ENCODE measurements around the gene GLT8D1. TPM values are rescaled to one million over a fixed set of nuclear protein-coding genes. Genes with fewer than 3 reads are reported as not detected.
A peak's percentile ranks its signal among the peaks of the same experiment; 100 is the strongest.

Gene GLT8D1
- total and polyA plus RNA-seq, 4 donors: 33.3 to 77.9 (median 56.7) TPM

DNA sequence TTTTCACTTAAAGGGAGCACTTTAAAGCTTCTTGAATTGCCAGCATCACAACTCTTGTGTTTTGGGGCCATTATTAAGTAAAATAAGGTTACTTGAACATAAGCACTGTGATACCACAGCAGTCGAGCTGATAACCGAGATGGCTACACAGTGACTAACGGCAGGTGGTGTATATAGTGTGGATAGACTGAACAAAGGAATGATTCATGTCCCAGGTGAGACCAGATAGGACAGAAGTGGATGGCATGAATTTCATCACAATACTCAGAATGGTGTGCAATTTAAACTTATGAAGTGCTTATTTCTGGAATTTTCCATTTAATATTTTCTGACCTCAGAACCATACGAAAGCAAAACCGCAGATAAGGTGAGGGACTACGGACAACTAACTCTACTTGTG, 60.0 kb downstream of the GLT8D1 start:
- no peak for DNase-seq (ENCODE audit: low spot score)
- Histone ChIP-seq H3K9ac (ENCODE audit: low read depth in 1 of 2, low read length in 2 of 2) (no peak overlapping the region), H3K9me3 (ENCODE audit: control insufficient read depth in 4 of 4, low read length in 3 of 4) (no peaks in the 10 kb centered on the region), H3K4me1 (ENCODE audit: control insufficient read depth in 4 of 4, insufficient read depth in 4 of 4, low read length in 3 of 4) (no peaks in the 10 kb centered on the region), H3K27me3 (ENCODE audit: control insufficient read depth in 4 of 4, insufficient read depth in 4 of 4, low read length in 3 of 4) (no peaks in the 10 kb centered on the region), H3K36me3 (ENCODE audit: control insufficient read depth in 4 of 4, insufficient read depth in 3 of 4, low read depth in 1 of 4, low read length in 3 of 4) (peaks cover 6 to 57% (median 46%) of the 10 kb centered on the region in 4 donors), H3K4me3 (ENCODE audit: low read depth in 1 of 3, low read length in 3 of 3) (no peak overlapping the region), H3K27ac (ENCODE audit: low read depth in 1 of 2, low read length in 2 of 2) (no peak overlapping the region)
- 97% methylated on average over 6 of the region's 6 CpGs for WGBS
- TF ChIP-seq YY1 (IDR thresholded peaks at IDR 0.05) (no peak), FOXA2 (IDR thresholded peaks at IDR 0.05) (no peak), RAD21 (IDR thresholded peaks at IDR 0.05) (no peak), GABPA (IDR thresholded peaks at IDR 0.05 in 1 of 2, conservative IDR thresholded peaks at IDR 0.05 in 1 of 2) (no peak), EGR1 (IDR thresholded peaks at IDR 0.05; ENCODE audit: low read depth in 2 of 2) (no peak), SP1 (IDR thresholded peaks at IDR 0.05) (no peak), ATF3 (IDR thresholded peaks at IDR 0.05) (no peak), FOXA1 (IDR thresholded peaks at IDR 0.05) (no peak), RXRA (IDR thresholded peaks at IDR 0.05) (no peak), NR2F2 (IDR thresholded peaks at IDR 0.05) (no peak), HNF4A (conservative IDR thresholded peaks at IDR 0.05) (no peak), HNF4G (IDR thresholded peaks at IDR 0.05) (no peak), TAF1 (conservative IDR thresholded peaks at IDR 0.05) (no peak), JUND (IDR thresholded peaks at IDR 0.05) (no peak)
- TF ChIP-seq, protein P1, sequence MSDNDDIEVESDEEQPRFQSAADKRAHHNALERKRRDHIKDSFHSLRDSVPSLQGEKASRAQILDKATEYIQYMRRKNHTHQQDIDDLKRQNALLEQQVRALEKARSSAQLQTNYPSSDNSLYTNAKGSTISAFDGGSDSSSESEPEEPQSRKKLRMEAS (IDR thresholded peaks at IDR 0.05): no peak
- TF ChIP-seq, protein P2, sequence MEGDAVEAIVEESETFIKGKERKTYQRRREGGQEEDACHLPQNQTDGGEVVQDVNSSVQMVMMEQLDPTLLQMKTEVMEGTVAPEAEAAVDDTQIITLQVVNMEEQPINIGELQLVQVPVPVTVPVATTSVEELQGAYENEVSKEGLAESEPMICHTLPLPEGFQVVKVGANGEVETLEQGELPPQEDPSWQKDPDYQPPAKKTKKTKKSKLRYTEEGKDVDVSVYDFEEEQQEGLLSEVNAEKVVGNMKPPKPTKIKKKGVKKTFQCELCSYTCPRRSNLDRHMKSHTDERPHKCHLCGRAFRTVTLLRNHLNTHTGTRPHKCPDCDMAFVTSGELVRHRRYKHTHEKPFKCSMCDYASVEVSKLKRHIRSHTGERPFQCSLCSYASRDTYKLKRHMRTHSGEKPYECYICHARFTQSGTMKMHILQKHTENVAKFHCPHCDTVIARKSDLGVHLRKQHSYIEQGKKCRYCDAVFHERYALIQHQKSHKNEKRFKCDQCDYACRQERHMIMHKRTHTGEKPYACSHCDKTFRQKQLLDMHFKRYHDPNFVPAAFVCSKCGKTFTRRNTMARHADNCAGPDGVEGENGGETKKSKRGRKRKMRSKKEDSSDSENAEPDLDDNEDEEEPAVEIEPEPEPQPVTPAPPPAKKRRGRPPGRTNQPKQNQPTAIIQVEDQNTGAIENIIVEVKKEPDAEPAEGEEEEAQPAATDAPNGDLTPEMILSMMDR (IDR thresholded peaks at IDR 0.05; ENCODE audit: low read depth, low read length, missing input control): no peak
- TF ChIP-seq, protein P3, sequence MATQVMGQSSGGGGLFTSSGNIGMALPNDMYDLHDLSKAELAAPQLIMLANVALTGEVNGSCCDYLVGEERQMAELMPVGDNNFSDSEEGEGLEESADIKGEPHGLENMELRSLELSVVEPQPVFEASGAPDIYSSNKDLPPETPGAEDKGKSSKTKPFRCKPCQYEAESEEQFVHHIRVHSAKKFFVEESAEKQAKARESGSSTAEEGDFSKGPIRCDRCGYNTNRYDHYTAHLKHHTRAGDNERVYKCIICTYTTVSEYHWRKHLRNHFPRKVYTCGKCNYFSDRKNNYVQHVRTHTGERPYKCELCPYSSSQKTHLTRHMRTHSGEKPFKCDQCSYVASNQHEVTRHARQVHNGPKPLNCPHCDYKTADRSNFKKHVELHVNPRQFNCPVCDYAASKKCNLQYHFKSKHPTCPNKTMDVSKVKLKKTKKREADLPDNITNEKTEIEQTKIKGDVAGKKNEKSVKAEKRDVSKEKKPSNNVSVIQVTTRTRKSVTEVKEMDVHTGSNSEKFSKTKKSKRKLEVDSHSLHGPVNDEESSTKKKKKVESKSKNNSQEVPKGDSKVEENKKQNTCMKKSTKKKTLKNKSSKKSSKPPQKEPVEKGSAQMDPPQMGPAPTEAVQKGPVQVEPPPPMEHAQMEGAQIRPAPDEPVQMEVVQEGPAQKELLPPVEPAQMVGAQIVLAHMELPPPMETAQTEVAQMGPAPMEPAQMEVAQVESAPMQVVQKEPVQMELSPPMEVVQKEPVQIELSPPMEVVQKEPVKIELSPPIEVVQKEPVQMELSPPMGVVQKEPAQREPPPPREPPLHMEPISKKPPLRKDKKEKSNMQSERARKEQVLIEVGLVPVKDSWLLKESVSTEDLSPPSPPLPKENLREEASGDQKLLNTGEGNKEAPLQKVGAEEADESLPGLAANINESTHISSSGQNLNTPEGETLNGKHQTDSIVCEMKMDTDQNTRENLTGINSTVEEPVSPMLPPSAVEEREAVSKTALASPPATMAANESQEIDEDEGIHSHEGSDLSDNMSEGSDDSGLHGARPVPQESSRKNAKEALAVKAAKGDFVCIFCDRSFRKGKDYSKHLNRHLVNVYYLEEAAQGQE (IDR thresholded peaks at IDR 0.05): no peak
- TF ChIP-seq, protein P4, sequence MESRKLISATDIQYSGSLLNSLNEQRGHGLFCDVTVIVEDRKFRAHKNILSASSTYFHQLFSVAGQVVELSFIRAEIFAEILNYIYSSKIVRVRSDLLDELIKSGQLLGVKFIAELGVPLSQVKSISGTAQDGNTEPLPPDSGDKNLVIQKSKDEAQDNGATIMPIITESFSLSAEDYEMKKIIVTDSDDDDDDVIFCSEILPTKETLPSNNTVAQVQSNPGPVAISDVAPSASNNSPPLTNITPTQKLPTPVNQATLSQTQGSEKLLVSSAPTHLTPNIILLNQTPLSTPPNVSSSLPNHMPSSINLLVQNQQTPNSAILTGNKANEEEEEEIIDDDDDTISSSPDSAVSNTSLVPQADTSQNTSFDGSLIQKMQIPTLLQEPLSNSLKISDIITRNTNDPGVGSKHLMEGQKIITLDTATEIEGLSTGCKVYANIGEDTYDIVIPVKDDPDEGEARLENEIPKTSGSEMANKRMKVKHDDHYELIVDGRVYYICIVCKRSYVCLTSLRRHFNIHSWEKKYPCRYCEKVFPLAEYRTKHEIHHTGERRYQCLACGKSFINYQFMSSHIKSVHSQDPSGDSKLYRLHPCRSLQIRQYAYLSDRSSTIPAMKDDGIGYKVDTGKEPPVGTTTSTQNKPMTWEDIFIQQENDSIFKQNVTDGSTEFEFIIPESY (IDR thresholded peaks at IDR 0.05): no peak

Small RNA genes lying within 50 kb of the gene (small RNA-seq; reads per million reads assigned to genes)
- gene AC006254.2 (not detected), gene RF00569 (2,280 reads per million, percentile 100 among the genes with 10 or more reads in this experiment), gene RF01183 (not detected), gene SNORD19 (not detected), gene SNORD19B (not detected), gene SNORD69 (2,223 reads per million, percentile 100 among the genes with 10 or more reads in this experiment)

Other genes starting within 250 kb of the GLT8D1 start
- gene STAB1, start 210.5 kb downstream of the GLT8D1 start, total RNA-seq: 100 to 1,000 TPM in 1 of 2 donors, 10 to 100 TPM in 1; 43.0 to 198 TPM
- 10 to 100 TPM; 42.0 to 99.9 TPM for gene STAB1, start 210.5 kb downstream of the GLT8D1 start, polyA plus RNA-seq
- 10 to 100 TPM in 1 of 2 donors, 1 to 10 TPM in 1; 2.8 to 20.9 TPM for gene NT5DC2, start 171.9 kb downstream of the GLT8D1 start, total RNA-seq
- gene NT5DC2, start 171.9 kb downstream of the GLT8D1 start, polyA plus RNA-seq: 1 to 10 TPM; 3.0 to 3.2 TPM
- gene UQCC5, start 169.2 kb downstream of the GLT8D1 start, total RNA-seq: 1 to 10 TPM; 3.3 to 8.5 TPM
- gene UQCC5, start 169.2 kb downstream of the GLT8D1 start, polyA plus RNA-seq: 10 to 100 TPM in 1 of 2 donors, 1 to 10 TPM in 1; 5.1 to 39.9 TPM
- 10 to 100 TPM; 57.7 to 65.7 TPM for gene PBRM1, start 19.9 kb downstream of the GLT8D1 start, total RNA-seq
- gene PBRM1, start 19.9 kb downstream of the GLT8D1 start, polyA plus RNA-seq: 10 to 100 TPM in 1 of 2 donors, 1 to 10 TPM in 1; 7.1 to 19.7 TPM
- 10 to 100 TPM; 26.5 to 82.2 TPM for gene GNL3, start 19.8 kb downstream of the GLT8D1 start, total RNA-seq
- gene GNL3, start 19.8 kb downstream of the GLT8D1 start, polyA plus RNA-seq: 10 to 100 TPM; 38.5 to 45.1 TPM
- 10 to 100 TPM; 42.3 to 65.9 TPM for gene SPCS1, start 315 bp upstream of the GLT8D1 start, total RNA-seq
- gene SPCS1, start 315 bp upstream of the GLT8D1 start, polyA plus RNA-seq: 100 to 1,000 TPM; 161 to 227 TPM
- gene NEK4, start 65.1 kb upstream of the GLT8D1 start, total RNA-seq: 10 to 100 TPM; 24.0 to 28.7 TPM
- 1 to 10 TPM; 5.4 to 6.8 TPM for gene NEK4, start 65.1 kb upstream of the GLT8D1 start, polyA plus RNA-seq
- gene ITIH1, start 71.8 kb upstream of the GLT8D1 start, total RNA-seq: 1,000 to 10,000 TPM; 1,022 to 1,400 TPM
- gene ITIH1, start 71.8 kb upstream of the GLT8D1 start, polyA plus RNA-seq: 1,000 to 10,000 TPM; 1,193 to 1,291 TPM
- gene ITIH3, start 89.0 kb upstream of the GLT8D1 start, total RNA-seq: 1,000 to 10,000 TPM in 1 of 2 donors, 100 to 1,000 TPM in 1; 507 to 1,075 TPM
- 1,000 to 10,000 TPM in 1 of 2 donors, 100 to 1,000 TPM in 1; 743 to 1,326 TPM for gene ITIH3, start 89.0 kb upstream of the GLT8D1 start, polyA plus RNA-seq
- gene ITIH4, start 124.9 kb upstream of the GLT8D1 start, total RNA-seq: 1,000 to 10,000 TPM in 1 of 2 donors, 100 to 1,000 TPM in 1; 447 to 2,000 TPM
- gene ITIH4, start 124.9 kb upstream of the GLT8D1 start, polyA plus RNA-seq: 1,000 to 10,000 TPM; 2,821 to 3,354 TPM
- 10 to 100 TPM in 1 of 2 donors, under 1 TPM in 1; 0.25 to 12.1 TPM for gene MUSTN1, start 129.2 kb upstream of the GLT8D1 start, total RNA-seq
- 1 to 10 TPM; 1.8 to 6.1 TPM for gene MUSTN1, start 129.2 kb upstream of the GLT8D1 start, polyA plus RNA-seq
- 10 to 100 TPM; 14.0 to 24.4 TPM for gene STIMATE, start 191.8 kb upstream of the GLT8D1 start, total RNA-seq
- gene STIMATE, start 191.8 kb upstream of the GLT8D1 start, polyA plus RNA-seq: 10 to 100 TPM; 18.6 to 23.1 TPM

All from liver (tissue), 10 donors.